Measurements from ENCODE around the gene BRD7.

The BRD7 gene

GRCh38 chr16:50395763-50396710 lies 27.2 kb upstream of the BRD7 start:
- no peak for DNase-seq (ENCODE audit: low spot score)
- TF ChIP-seq CTCF (IDR thresholded peaks at IDR 0.05; ENCODE audit: extremely low read depth, missing control alignments), result no peak

- no peak for TF ChIP-seq CTCF (IDR thresholded peaks at IDR 0.05; ENCODE audit: extremely low read depth, missing control alignments)
- DNase-seq (ENCODE audit: low spot score), result no peak
Observed at GRCh38 chr16:50393858-50394802, 25.3 kb upstream of the BRD7 start.

- TF ChIP-seq CTCF (IDR thresholded peaks at IDR 0.05; ENCODE audit: extremely low read depth, missing control alignments), result no peak
- no peak for DNase-seq (ENCODE audit: low spot score)
Observed at GRCh38 chr16:50393416-50393815, 24.6 kb upstream of the BRD7 start.

GRCh38 chr16:50390914-50391716 lies 22.3 kb upstream of the BRD7 start:
- no peak for DNase-seq (ENCODE audit: low spot score)
- TF ChIP-seq CTCF (IDR thresholded peaks at IDR 0.05; ENCODE audit: extremely low read depth, missing control alignments), result no peak

- DNase-seq (ENCODE audit: low spot score), result no peak
- TF ChIP-seq CTCF (IDR thresholded peaks at IDR 0.05; ENCODE audit: extremely low read depth, missing control alignments), result no peak
Observed at GRCh38 chr16:50390371-50390771, 21.6 kb upstream of the BRD7 start.

- no peak for DNase-seq (ENCODE audit: low spot score)
- no peak for TF ChIP-seq CTCF (IDR thresholded peaks at IDR 0.05; ENCODE audit: extremely low read depth, missing control alignments)
Observed at GRCh38 chr16:50389900-50390299, 21.1 kb upstream of the BRD7 start.
